Glutamatergic neuron (in vitro differentiated cells): ENCODE data around the gene KLC4. TPM values are rescaled to one million over a fixed set of nuclear protein-coding genes. Genes with fewer than 3 reads are reported as not detected.

Source experiments
- DNase-seq: peaks from one replicate; pipeline ENCODE4 v3.0.0; 2022
- H3K27ac Mint-ChIP-seq: one replicate; pipeline ENCODE4 v1.8.0; 2020; ENCODE audit warnings: mild to moderate bottlenecking, mixed read lengths, inconsistent platforms; ENCODE audit not compliant: unreplicated experiment
- H3K27me3 Mint-ChIP-seq: one replicate; pipeline ENCODE4 v1.8.0; 2020; ENCODE audit warnings: mild to moderate bottlenecking, moderate library complexity, mixed read lengths, inconsistent platforms; ENCODE audit not compliant: unreplicated experiment
- H3K36me3 Mint-ChIP-seq: one replicate; pipeline ENCODE4 v1.8.0; 2020; ENCODE audit warnings: mild to moderate bottlenecking, mixed read lengths, inconsistent platforms; ENCODE audit not compliant: unreplicated experiment
- H3K4me1 Mint-ChIP-seq: one replicate; pipeline ENCODE4 v1.8.0; 2020; ENCODE audit warnings: mild to moderate bottlenecking, low read depth, mixed read lengths, inconsistent platforms; ENCODE audit not compliant: unreplicated experiment
- H3K4me3 Mint-ChIP-seq: one replicate; pipeline ENCODE4 v1.8.0; 2020; ENCODE audit warnings: mild to moderate bottlenecking, mixed read lengths, inconsistent platforms; ENCODE audit not compliant: unreplicated experiment
- H3K9me3 Mint-ChIP-seq: one replicate; pipeline ENCODE4 v1.8.0; 2020; ENCODE audit warnings: mild to moderate bottlenecking, moderate library complexity, mixed read lengths, inconsistent platforms; ENCODE audit not compliant: unreplicated experiment
- total RNA-seq: library from RNA; stranded (reverse); fragmentation: NEBNext Ultra II Directional; extraction: Animal tissue kit (Norgen Biotek cat#: 25700); gene quantifications from one replicate; pipeline ENCODE4 v1.2.1, GENCODE V29; 2021; ENCODE audit not compliant: unreplicated experiment
- TF ChIP-seq, protein P1 (sequence below): fragments of 200-600 bp; sonication (generic); IDR thresholded peaks from one replicate; pipeline ENCODE4 v1.5.0; 2021; ENCODE audit not compliant: partially characterized antibody, unreplicated experiment

The KLC4 gene
- total RNA-seq, 1 donor from 2014 or later: 62.3 TPM

DNA sequence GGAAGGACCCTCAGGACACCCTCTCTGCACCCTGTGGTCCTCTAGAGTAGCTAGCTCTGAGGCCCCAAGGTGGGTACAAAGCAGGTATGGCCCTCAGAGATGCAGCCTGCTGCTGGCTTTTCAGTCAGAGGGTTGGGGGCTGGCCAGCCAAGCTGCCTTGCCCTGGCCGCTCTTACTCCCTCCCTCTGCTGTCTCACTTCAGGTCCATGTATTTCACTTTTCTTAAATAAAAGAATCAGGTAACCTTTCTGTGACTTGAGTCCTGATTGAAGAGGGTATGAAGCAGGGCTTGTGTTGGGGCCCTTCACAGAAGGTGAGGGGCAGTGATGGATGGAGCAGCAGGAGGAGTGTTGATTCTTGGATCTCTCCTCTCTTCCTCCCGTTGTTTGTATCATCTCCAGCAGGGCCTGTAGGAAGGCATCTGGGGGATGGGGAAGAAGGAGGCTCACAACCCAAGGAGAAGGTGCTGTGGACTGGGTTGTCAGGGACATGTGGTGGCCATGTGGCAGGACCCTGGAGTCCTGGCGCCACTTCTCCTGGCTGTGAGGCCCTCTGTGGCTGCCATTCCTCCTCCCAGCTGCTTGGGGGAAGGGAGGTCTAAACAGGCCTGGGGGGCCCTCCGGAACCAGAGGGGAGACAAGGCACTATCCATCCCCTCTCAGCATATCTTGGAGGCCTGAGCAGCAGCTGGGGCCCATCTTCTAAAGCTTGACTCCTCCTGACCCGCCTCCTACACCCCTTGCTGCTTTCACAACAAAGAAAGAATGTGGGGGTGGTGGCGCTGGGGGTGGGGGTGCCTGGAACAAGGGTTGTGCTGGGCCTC lies 15.6 kb downstream of the KLC4 start:
- no peak for DNase-seq
- H3K27ac Mint-ChIP-seq: peak overlapping the region; percentile 64
- H3K36me3 Mint-ChIP-seq: no peaks in the 10 kb centered on the region
- TF ChIP-seq, protein P1, sequence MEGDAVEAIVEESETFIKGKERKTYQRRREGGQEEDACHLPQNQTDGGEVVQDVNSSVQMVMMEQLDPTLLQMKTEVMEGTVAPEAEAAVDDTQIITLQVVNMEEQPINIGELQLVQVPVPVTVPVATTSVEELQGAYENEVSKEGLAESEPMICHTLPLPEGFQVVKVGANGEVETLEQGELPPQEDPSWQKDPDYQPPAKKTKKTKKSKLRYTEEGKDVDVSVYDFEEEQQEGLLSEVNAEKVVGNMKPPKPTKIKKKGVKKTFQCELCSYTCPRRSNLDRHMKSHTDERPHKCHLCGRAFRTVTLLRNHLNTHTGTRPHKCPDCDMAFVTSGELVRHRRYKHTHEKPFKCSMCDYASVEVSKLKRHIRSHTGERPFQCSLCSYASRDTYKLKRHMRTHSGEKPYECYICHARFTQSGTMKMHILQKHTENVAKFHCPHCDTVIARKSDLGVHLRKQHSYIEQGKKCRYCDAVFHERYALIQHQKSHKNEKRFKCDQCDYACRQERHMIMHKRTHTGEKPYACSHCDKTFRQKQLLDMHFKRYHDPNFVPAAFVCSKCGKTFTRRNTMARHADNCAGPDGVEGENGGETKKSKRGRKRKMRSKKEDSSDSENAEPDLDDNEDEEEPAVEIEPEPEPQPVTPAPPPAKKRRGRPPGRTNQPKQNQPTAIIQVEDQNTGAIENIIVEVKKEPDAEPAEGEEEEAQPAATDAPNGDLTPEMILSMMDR: no peak
- H3K4me3 Mint-ChIP-seq: peak overlapping the region; percentile 73
- peaks cover 7% of the 10 kb centered on the region for H3K27me3 Mint-ChIP-seq
- peaks cover 9% of the 10 kb centered on the region for H3K9me3 Mint-ChIP-seq
- peaks cover 19% of the 10 kb centered on the region for H3K4me1 Mint-ChIP-seq

DNA sequence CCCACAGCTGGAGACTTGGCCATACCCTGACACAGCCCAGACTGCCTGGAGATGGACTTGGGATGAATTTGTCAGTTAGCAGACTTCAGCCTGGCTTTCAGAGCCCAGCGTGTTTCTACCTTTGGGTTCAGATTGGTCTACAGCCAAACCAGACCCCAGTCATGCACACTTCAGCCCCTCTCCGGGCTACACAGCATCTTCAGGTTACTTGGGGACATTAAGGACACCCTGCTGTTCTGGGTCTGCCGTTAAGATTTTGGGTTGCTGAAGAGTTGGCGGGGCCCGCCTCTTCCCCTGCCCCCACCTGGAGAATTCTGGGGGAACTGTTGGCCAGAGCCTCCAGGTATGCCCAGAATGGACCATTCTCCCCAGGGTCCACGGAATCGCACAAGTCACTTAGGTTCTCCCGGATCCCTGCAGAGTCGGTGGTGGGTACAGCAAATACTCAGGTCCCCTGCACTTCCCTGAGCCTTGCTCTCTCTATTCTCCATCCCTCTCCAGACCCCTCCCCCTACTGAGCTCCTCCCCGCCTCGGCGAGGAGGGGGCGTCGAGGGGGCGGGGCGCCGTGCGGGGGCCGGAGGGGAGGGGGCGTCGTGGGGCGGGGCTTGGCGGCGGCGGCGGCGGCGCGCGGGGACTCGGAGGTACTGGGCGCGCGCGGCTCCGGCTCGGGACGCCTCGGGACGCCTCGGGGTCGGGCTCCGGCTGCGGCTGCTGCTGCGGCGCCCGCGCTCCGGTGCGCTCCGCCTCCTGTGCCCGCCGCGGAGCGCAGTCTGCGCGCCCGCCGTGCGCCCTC lies 16.4 kb downstream of the KLC4 start, which contains the start of gene PTK7:
Gene PTK7, plus strand, starts transcription at position 645 of the 794 bp plus-strand sequence. CDS start 175 bp downstream, outside the sequence.
- H3K4me3 Mint-ChIP-seq: peak within 1 kb of the TSS; percentile 88
- peaks cover 15% of the 10 kb centered on the region for H3K4me1 Mint-ChIP-seq
- peak within 1 kb of the TSS; percentile 79 for H3K27ac Mint-ChIP-seq
- H3K36me3 Mint-ChIP-seq: peaks cover under 1% of the 10 kb centered on the region
- peaks cover 5% of the 10 kb centered on the region for H3K27me3 Mint-ChIP-seq
- peak; percentile 91 for DNase-seq
- H3K9me3 Mint-ChIP-seq: peaks cover 8% of the 10 kb centered on the region
- TF ChIP-seq, protein P1: no peak

DNA sequence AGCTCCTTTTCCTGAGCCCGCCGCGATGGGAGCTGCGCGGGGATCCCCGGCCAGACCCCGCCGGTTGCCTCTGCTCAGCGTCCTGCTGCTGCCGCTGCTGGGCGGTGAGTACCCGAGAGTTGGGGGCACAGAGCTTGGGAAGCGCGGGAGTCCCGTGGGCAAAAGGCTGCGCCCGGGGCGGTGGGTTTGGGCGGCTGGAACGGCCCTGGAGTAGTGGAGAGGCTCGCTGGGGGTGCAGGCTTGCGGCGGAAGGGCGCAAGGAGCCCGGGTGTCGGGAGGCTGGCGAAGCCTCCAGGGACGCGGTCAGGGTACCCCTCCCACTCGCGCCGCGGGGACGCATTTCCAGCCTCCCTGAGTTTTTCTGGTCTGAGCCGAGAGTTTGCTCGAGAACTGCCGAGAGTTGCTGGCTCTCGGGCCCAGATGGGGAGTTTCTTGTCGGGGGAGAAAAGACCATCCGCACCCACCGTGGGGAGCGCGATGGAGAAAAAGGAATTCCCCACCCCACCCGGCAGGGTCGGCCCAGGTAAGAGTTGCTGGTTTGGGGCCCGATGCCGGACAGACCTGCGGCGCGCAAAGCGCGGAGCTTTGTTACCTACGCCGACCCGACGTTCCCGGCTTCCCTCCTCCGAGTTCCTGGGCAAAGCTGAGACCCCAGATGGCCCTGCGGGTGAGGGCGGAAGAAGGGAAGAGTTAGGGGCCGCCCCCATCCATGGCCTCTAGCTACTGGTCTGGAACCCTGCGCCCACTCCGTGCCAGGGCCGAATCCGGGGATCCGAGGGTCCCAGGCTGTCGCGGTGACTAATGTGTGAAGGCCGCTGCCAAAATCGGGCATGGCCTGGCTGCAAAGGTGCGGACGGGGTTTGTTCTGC lies 17.3 kb downstream of the KLC4 start:
- TF ChIP-seq, protein P1: no peak
- Mint-ChIP-seq H3K27ac (peak overlapping the region; percentile 79), H3K9me3 (peaks cover 8% of the 10 kb centered on the region), H3K27me3 (peaks cover 4% of the 10 kb centered on the region), H3K4me1 (peaks cover 15% of the 10 kb centered on the region), H3K4me3 (peak overlapping the region; percentile 88), H3K36me3 (peaks cover 4% of the 10 kb centered on the region)
- DNase-seq: peak; percentile 78

DNA sequence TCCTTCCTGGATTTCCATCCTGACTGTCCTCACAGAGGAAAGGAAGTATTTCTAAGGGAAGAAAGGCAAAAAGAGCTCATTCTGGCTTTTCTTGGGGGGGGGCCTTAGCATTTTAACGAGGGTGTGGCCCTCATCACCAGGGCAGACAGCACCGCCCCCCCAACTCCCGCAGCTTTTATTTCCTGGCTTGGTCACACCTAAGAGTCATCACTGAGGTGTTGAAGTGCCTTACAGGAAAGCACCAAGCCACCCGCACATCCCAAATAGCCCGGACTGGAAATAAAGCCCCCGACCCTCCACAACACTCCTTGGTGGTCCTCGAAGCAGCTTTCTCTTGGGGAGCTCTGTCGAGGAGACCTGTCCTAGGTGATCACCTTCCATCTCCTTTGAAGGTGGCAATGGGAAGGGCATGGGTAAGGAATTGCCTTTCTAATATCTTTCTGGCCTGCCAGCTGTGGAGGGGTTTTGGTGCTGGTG lies 17.9 kb downstream of the KLC4 start:
- Mint-ChIP-seq H3K36me3 (peaks cover 4% of the 10 kb centered on the region), H3K4me1 (peaks cover 15% of the 10 kb centered on the region), H3K9me3 (peaks cover 8% of the 10 kb centered on the region), H3K27ac (peak overlapping the region; percentile 57), H3K4me3 (peak overlapping the region; percentile 88), H3K27me3 (peaks cover 2% of the 10 kb centered on the region)
- TF ChIP-seq, protein P1: no peak
- no peak for DNase-seq
